Psoas muscle (tissue), 8 donors: ENCODE measurements around the gene VKORC1. TPM values are rescaled to one million over a fixed set of nuclear protein-coding genes. Genes with fewer than 3 reads are reported as not detected.
A peak's percentile ranks its signal among the peaks of the same experiment; 100 is the strongest.

Experiments
- ATAC-seq, 4 donors: fragments of 200-7000 bp; cut with Tn5 transposase; one replicate each; pipeline ENCODE4 v1.9.1; 2020; ENCODE audit warnings: moderate library complexity in 3 of 4, mild to moderate bottlenecking in 2 of 4
- DNase-seq, 2 donors: peaks; one replicate each; pipeline ENCODE4 v3.0.0-alpha.2; 2020
- H3K27ac ChIP-seq: fragments of 200-600 bp; one replicate; pipeline ENCODE4 v1.8.0; 2022
- H3K27me3 ChIP-seq, 3 donors: fragments of 200-600 bp in 1 of 3; one replicate each; pipeline versions ENCODE4 v1.6.1 to v1.8.0; 2013 to 2022; ENCODE audit warnings: low read length in 2 of 3, mild to moderate bottlenecking in 2 of 3, moderate library complexity in 1 of 3; ENCODE audit not compliant: insufficient read depth in 3 of 3
- H3K36me3 ChIP-seq, 2 donors: fragments of 200-600 bp in 1 of 2; one replicate each; pipeline versions ENCODE4 v1.6.1 to v1.8.0; 2013 to 2022; ENCODE audit warnings: low read depth in 1 of 2, mild to moderate bottlenecking in 1 of 2, moderate library complexity in 1 of 2; ENCODE audit not compliant: insufficient read depth in 1 of 2
- H3K4me1 ChIP-seq: fragments of 200-600 bp; one replicate; pipeline ENCODE4 v1.8.0; 2022
- H3K4me3 ChIP-seq: fragments of 200-600 bp; one replicate; pipeline ENCODE4 v1.8.0; 2022; ENCODE audit warnings: mild to moderate bottlenecking
- H3K9me3 ChIP-seq: fragments of 200-600 bp; one replicate; pipeline ENCODE4 v1.8.0; 2022
- WGBS, 3 donors: extraction: QIAGEN DNeasy Blood & Tissue Kit; methylation state at CpG; one replicate each; pipeline versions ENCODE4 v1.1.6 to v1.1.7; 2013; 5-methylcytosine and 5-hydroxymethylcytosine counted together
- intact Hi-C, 2 donors: fragments of 100-400 bp; cut with DNase I; formaldehyde crosslinking; loops; one replicate each; pipeline versions ENCODE4 v1.11.0 to v1.14.2; 2022
- polyA plus RNA-seq, 3 donors: library from polyadenylated mRNA; stranded (reverse); fragments of 200-250 nt; gene quantifications; one replicate each; pipeline ENCODE4 v1.2.3, GENCODE V29; 2013
- total RNA-seq, 4 donors: library from RNA; stranded (reverse); fragmentation: NEBNext Ultra II Directional in 2 of 4; extraction: Animal tissue kit (Norgen Biotek cat#: 25700) in 2 of 4; gene quantifications; one replicate each; pipeline versions ENCODE4 v1.2.1 to v1.2.4, GENCODE V29; 2021 to 2023
- TF ChIP-seq, protein P1 (sequence below): fragments of 200-600 bp; IDR thresholded peaks from one replicate; pipeline ENCODE4 v1.8.0; 2022; ENCODE audit warnings: antibody characterized with exemption
- donor health status: healthy with polysubstance abuse.
- donor health status: DM: no; HTN: no; CAD: no; lungs with moderate emphysema.
- donor health status: Bipolar disorder and iron deficiency.
- donor health status: healthy.
- donor health status: DM: yes; HTN: yes; CAD: no.
- donor health status: DM: no; HTN: no; CAD: no.
- donor health status: DM: no; HTN: no; CAD: no.
- donor health status: DM: yes; HTN: yes; CAD: no.

Gene VKORC1
- total and polyA plus RNA-seq, 7 donors: 13.3 to 57.0 (median 17.8) TPM

DNA sequence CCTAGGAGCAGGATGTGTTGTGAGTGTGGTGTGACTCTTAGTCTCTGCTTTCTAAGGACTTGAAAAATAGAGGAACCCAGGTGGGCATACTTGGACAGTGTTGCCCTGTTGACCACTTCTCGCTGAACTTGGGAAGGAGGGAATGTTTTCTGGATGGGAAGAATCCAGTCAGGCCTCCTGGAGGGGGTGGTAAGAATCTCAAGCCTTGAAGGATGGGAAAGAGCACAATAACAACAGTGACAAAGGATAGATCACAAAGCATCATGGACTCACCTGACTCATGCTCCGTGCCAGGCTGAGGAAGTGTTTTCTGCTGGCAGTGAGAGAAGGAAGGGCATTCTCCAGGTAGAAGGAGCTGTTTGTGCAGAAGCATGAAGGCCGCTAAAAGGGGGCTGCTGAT lies 31.2 kb upstream of the VKORC1 start:
- DNase-seq: no peak
- 93 to 96% (median 94%) methylated on average over 3 of the region's 3 CpGs for WGBS, 3 donors
- no peak for ATAC-seq
- intact Hi-C loops: no loop called here
- no peaks in the 10 kb centered on the region for H3K9me3 ChIP-seq
- peaks cover 27% of the 10 kb centered on the region for H3K4me1 ChIP-seq
- H3K27me3 ChIP-seq: no peaks in the 10 kb centered on the region
- H3K36me3 ChIP-seq: peaks cover 4 to 88% of the 10 kb centered on the region in 2 donors
- no peak overlapping the region for H3K4me3 ChIP-seq
- TF ChIP-seq, protein P1, sequence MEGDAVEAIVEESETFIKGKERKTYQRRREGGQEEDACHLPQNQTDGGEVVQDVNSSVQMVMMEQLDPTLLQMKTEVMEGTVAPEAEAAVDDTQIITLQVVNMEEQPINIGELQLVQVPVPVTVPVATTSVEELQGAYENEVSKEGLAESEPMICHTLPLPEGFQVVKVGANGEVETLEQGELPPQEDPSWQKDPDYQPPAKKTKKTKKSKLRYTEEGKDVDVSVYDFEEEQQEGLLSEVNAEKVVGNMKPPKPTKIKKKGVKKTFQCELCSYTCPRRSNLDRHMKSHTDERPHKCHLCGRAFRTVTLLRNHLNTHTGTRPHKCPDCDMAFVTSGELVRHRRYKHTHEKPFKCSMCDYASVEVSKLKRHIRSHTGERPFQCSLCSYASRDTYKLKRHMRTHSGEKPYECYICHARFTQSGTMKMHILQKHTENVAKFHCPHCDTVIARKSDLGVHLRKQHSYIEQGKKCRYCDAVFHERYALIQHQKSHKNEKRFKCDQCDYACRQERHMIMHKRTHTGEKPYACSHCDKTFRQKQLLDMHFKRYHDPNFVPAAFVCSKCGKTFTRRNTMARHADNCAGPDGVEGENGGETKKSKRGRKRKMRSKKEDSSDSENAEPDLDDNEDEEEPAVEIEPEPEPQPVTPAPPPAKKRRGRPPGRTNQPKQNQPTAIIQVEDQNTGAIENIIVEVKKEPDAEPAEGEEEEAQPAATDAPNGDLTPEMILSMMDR: no peak
- no peak overlapping the region for H3K27ac ChIP-seq

DNA sequence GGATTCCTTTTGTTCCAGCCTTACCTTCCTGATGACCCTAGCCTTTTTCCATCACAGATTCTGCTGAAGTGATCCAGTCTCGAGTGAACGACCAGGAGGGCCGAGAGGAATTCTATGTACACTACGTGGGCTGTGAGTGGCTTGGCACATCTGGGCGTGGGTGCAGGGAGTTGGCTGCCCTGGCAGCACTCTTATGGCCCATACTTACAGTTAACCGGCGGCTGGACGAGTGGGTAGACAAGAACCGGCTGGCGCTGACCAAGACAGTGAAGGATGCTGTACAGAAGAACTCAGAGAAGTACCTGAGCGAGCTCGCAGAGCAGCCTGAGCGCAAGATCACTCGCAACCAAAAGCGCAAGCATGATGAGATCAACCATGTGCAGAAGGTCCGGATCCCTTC lies 25.5 kb upstream of the VKORC1 start:
- DNase-seq (no peak), ATAC-seq (no peak)
- Histone ChIP-seq H3K27ac (no peak overlapping the region), H3K4me1 (peaks cover 15% of the 10 kb centered on the region), H3K9me3 (no peaks in the 10 kb centered on the region), H3K27me3 (no peaks in the 10 kb centered on the region), H3K4me3 (no peak overlapping the region), H3K36me3 (peaks cover 0 to 62% of the 10 kb centered on the region in 2 donors)
- 90 to 96% (median 92%) methylated on average over 16 of the region's 16 CpGs for WGBS, 3 donors
- intact Hi-C loops: no loop called here
- TF ChIP-seq, protein P1: no peak

DNA sequence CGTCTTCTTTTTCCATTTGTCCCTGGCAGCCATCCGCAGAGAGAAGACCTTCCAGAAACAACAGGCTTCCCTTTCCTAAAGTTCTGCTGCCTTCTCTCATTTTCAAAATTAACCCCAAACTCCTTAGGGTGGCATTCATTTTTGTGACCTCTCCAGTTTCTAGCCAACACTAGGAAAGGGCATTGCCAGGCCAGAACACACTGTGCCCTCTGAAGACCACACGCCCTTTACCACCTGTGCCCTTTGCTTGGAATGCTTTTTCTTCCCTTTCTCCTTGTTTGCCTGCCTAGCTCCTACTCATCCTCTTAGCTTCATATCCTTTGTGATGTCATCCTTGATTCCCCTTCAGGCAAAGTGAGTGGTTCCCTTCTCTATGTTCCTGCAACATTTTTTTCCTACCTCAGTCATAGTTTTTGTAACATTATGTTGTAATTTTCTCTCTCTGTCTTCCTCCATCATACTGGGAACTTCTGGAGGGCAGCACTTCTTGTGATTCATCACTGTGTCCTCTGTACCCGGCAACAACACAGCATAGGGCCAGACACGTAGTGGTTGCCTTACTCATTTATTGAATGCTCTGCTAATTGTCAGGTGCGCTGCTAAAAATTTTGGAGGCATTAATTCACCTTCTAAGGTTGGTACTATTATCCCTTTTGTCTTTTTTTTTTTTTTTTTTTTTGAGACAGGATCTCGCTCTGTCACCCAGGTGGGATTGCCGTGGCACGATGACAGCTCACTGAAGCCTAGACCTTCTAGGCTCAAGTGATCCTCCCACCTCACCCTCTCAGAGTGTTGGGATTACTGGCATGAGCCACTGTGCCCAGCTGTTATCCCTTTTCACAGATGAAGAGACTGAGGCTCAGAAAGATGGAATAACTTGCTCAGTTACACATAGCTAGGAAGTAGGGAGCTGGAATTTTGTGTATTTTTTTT lies 23.9 kb upstream of the VKORC1 start:
- TF ChIP-seq, protein P1: no peak
- Histone ChIP-seq H3K4me1 (peaks cover 15% of the 10 kb centered on the region), H3K27ac (peak overlapping the region; percentile 99), H3K27me3 (no peaks in the 10 kb centered on the region), H3K4me3 (peak overlapping the region; percentile 76), H3K36me3 (peaks cover 0 to 45% of the 10 kb centered on the region in 2 donors), H3K9me3 (no peaks in the 10 kb centered on the region)
- ATAC-seq (peak in 3 of 4 donors; percentile 41 to 65 (median 61)), DNase-seq (no peak)
- 52 to 53% (median 52%) methylated on average over 9 of the region's 9 CpGs for WGBS, 3 donors
- intact Hi-C loops: no loop called here

DNA sequence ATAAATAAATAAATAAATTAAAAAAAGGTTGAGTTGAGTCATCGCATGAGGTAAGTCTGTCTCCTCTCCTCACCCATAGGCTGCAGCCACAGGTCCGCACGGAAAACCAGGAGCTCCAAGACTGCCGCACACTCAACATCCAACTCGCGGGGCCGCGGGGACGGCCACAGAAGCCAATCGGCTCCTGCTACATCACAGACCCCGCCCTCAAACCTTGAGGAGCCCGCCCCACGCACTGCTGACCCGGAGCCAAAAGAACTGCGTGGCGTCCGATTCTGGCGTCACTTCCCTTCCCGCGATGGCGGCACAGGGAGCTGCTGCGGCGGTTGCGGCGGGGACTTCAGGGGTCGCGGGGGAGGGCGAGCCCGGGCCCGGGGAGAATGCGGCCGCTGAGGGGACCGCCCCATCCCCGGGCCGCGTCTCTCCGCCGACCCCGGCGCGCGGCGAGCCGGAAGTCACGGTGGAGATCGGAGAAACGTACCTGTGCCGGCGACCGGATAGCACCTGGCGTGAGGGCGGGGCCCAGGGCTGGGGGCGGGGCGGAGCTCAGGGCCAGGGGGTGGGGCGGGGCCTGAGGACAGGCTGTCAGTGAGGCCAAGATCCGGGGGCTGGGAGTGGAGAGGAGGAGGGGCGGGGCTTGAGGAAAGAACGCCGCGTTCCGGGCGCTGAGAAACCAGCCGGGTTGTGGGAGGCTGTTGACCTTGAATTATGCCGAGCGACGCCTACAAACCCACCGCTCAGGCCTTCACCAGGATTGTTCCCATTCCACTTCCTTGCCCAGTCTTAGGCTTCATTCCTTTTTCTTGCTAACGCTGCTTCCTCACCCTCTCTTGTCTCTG lies 23.0 kb upstream of the VKORC1 start, which contains the start of gene KAT8:
TSS of gene KAT8 (plus strand) at position 281 of the 839 bp plus-strand sequence. CDS start at position 299, 18 bp downstream.
- H3K4me3 ChIP-seq: peak within 1 kb of the TSS; percentile 76
- peak; percentile 98 to 99 for DNase-seq
- H3K36me3 ChIP-seq: peaks cover 0 to 37% of the 10 kb centered on the region in 2 donors
- peak; percentile 91 to 97 (median 92) for ATAC-seq
- intact Hi-C loops: no loop called here
- peaks cover 21% of the 10 kb centered on the region for H3K4me1 ChIP-seq
- H3K9me3 ChIP-seq: no peaks in the 10 kb centered on the region
- H3K27ac ChIP-seq: peak within 1 kb of the TSS; percentile 99
- TF ChIP-seq, protein P1: no peak
- WGBS, 3 donors: 0 to 1% (median 0%) methylated on average over 30 to 68 of the region's 68 CpGs
- no peaks in the 10 kb centered on the region for H3K27me3 ChIP-seq
